ENCODE data around the gene CDC42.

CDC42 gene

DNA sequence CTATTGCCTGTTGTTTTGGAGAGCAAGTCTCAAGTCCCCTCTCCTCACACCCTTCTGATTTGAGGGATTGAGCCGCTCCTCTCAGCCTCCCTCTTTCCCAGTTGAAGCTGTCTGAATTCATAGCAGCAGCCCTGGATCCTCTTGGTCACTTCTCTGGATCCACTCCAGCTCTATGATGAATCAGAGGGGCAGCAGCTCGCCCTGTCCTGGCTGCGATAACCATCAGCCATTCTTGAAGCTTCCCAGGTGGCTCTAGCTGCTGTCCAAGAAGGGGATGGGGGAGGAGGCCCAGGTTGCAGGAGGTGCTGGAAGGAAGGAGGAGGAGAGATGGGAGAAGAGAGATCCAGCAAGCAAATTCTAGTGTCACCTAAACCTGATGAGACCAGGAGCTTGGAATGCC is 59.1 kb downstream of the CDC42 start:
- DNase-seq = no peak

GRCh38 chr1:22112554-22112953 is 60.0 kb downstream of the CDC42 start:
- no peak for DNase-seq

GRCh38 chr1:22114083-22115012 is 61.8 kb downstream of the CDC42 start:
- DNase-seq = peak; percentile 43 to 53

GRCh38 chr1:22115286-22115685 is 62.8 kb downstream of the CDC42 start:
- DNase-seq = no peak

DNA sequence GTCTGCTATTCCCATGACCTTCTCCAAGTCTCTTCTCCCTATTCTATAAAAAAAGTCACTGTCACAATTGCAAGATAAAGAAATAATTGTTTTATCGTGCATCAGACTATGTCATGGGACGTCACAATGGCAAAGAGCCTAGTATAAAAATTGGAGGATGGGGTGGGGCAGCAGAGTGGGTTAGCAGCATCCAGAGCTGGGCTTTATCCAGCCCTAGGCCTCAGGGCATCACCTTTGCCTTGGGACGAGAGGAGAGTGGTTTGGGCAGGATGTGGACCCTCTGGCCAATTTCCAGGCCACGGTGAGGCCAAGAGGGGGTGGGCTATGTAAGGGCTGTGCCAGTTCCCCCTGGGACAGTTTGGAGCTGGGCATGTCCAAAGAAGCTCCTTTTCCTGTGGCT is 64.7 kb downstream of the CDC42 start:
- DNase-seq = no peak

DNA sequence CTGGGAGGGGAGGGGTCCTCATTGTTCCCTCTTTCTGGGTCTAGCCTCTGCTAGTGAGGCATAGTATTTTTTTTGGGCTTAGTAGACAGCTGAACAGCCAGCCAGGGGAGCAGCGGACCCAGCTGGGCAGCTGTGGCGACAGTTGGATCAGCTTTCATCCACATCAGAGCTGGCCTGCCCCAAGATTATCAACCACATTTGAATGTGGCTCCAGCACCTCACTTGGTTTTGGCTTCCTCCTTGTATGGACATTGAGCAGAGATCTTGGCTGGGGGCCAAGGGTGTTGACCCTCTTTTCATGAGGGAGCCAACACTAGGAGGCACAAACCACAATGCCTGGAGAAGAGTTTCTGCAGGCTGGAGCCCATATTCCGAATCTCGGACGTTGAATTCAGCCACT is 65.3 kb downstream of the CDC42 start:
- no peak for DNase-seq

GRCh38 chr1:22118291-22118992 is 65.9 kb downstream of the CDC42 start:
- no peak for DNase-seq

DNA sequence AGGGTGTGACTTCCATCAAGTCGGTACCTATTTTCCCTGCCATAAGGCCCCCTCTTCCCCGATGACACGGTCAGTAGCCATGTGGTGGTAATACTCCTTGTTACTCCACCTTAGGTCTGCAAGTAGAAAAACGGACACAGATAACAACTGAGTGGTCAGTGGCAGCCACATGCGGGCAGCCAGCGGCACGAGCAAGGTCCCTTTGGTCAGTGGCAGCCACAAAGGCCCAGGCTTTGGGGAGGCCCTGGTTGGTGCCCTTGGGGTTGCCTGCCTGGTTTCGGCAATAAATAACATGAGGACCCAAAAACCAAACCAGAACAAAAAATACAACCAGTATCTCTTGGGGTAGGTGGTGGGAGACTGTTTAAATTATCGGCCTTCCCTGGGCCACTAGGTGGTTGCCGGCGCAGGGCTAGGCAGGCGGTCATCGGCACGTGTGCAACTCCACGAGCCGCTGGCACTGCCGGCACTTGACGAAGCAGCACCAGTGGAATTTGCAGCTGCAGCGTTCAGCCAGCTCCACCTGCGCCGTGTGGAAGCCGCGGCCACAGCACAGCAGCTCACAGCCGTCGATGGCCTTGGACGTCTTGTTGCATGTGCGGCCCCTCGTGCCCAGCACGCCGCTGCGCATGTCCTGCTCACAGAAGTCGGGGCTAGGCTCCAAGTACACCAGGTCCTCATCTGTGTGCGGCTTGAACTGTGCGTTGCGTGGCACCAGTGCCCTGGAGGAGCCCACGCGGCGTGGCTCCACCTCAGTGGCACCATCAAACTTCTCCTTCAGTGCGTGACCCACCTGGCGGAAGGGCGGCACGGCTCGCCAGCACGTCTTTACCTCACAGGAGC is 67.3 kb downstream of the CDC42 start:
- DNase-seq = no peak

DNA sequence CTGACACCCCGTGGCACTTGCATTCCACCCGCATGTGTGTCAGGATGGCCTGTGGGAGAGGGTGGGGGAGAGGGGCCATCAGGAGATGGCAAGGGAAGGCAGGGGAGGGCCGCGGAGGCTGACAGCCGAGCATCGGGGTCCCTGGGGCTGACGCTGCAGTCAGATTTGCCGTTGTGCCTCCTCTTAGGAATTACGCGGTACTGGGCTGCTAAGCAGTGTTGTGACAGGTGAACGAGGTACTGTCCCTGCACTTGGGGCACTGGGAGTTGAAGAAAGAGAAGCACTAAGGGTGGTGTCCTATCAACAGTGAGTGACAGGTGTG is 67.9 kb downstream of the CDC42 start:
- no peak for DNase-seq

GRCh38 chr1:22121421-22121911 is 69.0 kb downstream of the CDC42 start:
- DNase-seq = no peak

GRCh38 chr1:22122273-22123070 is 70.0 kb downstream of the CDC42 start:
- no peak for DNase-seq

DNA sequence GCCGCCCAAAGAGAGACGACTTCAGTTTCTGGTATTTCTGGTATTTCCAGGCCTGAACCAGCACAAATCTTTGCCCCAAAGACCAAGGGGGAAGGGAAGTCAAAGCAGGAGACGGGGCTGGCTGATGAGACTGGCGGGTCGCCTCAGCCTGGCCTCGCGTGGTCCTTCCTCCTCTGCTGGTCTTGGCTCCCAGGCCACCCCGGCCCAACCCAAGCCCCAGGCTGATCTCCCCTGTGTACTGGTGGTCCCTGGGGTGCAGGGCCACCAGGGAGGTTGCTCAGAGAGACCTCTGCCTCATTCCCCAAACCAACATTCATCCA is 70.5 kb downstream of the CDC42 start:
- DNase-seq = no peak

DNA sequence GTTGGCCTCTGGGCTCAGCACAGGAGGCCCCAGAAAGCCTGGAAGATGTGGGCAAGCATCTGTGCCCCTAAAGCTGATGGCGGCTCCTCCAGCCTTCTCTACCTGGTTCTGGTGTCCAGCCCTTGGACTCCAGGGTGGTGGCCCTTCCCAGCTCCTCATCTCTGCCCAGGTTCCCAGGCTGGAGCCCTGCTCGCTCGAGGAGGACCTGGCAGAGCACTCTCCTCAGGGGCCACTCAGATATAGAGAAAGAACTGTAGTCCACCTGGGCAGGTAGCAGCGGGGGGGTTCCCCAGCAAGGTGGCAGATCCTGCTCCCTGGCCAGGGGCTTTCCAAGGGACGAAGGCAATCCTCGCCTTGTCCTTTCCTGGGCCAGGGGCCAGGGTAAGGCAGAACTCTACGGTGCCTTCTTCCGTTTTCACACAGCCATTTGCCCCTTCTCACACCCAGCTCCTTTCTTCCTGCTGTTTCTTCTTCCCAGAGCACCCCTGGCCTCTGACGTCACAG is 71.4 kb downstream of the CDC42 start:
- no peak for DNase-seq

- DNase-seq = no peak
Observed at GRCh38 chr1:22124592-22125229, 72.2 kb downstream of the CDC42 start.

DNA sequence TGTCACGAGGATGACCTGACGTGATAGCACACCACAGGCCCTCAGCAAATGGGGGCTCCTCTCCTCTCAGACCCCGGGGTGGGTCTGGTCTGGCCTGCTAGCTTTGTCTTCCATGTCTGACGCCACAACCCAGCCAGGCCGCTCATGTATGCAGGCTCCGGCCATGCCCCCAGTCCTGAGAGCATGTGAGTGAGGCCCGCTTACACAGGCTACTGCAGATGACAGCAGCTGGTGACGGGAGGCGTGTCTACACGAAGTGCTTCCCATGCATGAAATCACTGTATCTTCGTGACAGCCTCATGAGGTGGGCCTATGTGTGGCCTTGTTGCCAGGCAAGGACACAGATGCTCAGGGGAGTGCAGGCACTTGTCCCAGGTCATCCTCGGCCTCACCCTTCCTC is 74.0 kb downstream of the CDC42 start:
- no peak for DNase-seq

GRCh38 chr1:22127248-22127647 is 74.7 kb downstream of the CDC42 start:
- no peak for DNase-seq

GRCh38 chr1:22127731-22128130 is 75.2 kb downstream of the CDC42 start:
- no peak for DNase-seq

GRCh38 chr1:22128392-22128791 is 75.9 kb downstream of the CDC42 start:
- no peak for DNase-seq

- DNase-seq = no peak
Observed at GRCh38 chr1:22129501-22130117, 77.1 kb downstream of the CDC42 start.

DNA sequence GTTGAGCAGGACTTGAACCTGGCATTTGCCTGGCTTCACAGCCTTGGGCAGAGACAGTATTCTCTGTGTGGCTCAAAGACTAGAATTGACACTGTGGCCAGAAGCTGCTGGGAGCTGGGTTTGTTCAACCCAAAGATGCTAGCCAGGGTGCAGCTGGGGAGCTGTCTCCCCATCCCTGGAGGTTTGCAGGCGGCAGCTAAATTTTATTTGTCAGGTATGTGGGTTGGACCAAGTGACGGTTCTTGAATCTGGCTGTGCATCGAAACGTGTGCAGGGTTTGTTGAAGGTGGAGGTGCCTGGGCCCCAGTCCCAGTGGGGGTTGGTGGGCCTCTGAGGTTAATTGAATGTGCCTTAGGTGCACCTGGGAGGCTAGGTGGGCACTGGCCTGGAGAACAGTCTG is 78.6 kb downstream of the CDC42 start:
- DNase-seq = no peak

DNA sequence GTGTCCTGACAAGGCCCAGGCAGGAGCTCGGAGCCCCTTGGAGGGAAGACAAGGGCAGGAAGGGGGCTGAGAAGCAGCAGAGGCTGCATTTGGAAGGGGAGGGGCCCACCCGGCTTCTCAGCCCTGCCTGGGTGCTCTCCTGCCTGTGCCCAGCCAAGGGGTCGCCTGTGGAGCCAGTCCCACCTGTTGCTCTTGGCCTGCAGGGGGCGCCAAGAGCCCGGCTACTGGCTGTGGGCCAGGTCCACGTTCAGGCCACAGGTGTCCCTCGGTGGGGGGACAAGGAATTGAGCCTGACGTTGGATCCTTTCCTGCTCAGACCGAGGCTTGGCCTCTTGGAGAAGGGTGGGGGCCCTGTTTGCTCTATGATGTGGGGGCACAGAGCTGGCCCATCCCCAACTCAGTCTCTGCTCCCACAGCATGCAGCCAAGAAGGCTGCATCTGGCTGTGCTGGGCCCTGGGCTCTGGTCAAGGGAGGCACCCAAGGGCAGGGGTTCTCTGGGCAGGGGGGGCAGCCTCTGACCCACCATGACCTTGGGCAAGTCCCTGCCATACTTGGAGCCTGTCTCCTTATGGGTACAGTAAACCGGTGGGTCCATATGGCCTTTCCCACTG is 79.5 kb downstream of the CDC42 start:
- DNase-seq = peak; percentile 15 to 46

All from SHP77 (cell line).